ENCODE results near the gene PAPPA. TPM values are rescaled to one million over a fixed set of nuclear protein-coding genes. Genes with fewer than 3 reads are reported as not detected.

The PAPPA gene
- total and polyA plus RNA-seq, 2 of the 8 experiments (the other 6 are each of a cell fraction or from before 2014, with no cell fraction given), result 0.18 to 0.63 TPM

- TF ChIP-seq ZNF274 (IDR thresholded peaks at IDR 0.05; ENCODE audit: borderline replicate concordance, extremely low read depth, low read length) (no peak), EP300 (IDR thresholded peaks at IDR 0.05; ENCODE audit: borderline replicate concordance in 1 of 2, low read depth in 2 of 2, low read length in 2 of 2) (no peak), CTBP2 (IDR thresholded peaks at IDR 0.05; ENCODE audit: borderline replicate concordance, insufficient read depth, insufficient read length, low read length) (no peak), POLR2AphosphoS5 (IDR thresholded peaks at IDR 0.05; ENCODE audit: low read depth, low read length) (no peak), KDM4A (IDR thresholded peaks at IDR 0.05; ENCODE audit: low read depth, low read length, severe bottlenecking) (no peak)
Measured at GRCh38 chr9:116298878-116299391, 145.3 kb downstream of the PAPPA start (continued).

Measured in H1 (cell line).